EH (cell line): Measurements from ENCODE around the gene MLC1.
A peak's percentile ranks its signal among the peaks of the same experiment; 100 is the strongest.

Experiments used
- DNase-seq: peaks from one replicate; pipeline ENCODE4 v3.0.0-alpha.2; 2015; ENCODE audit warnings: low read depth

Gene MLC1

DNA sequence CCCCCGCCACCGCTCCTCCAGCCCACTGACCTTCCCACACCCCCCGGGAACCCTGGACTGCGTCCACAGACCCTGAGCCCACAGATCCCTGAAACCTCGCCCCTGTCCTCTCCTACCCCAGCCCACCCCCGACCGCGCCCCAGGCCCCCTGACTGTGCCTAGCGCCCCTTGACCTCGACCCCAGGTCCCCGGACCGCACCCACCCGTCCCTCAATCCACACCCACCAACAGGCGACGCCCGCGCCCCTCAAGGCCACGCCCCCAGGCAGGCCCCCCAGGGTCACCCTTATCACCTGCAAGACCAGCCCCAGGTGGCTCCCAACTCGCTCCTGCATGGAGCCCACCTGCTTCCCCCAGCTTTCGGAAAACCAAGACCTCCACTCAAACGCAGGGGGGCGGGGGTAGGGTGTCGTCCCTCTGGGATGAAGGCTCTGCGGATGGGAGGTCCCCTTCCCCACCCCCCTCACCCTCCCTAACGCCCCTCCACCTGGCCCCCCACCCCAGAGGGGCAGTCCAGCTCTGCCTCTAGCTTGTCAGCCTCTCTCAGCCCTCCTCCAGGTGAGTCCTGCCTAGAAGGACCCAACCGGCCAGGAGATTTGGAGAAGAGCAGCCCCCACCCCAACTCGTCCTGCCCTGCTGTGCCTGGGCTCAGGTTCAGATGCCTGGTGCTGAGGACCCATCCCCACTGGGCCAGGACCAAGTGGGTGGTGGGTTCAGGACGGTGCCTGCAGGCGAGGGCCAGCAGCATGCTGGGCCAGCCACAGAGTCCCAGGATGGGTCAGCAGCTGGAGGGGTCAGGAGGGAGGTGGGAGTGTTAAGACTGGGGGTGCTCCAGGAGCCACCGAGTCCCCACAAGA is 69.5 kb downstream of the MLC1 start:
- DNase-seq, result no peak

DNA sequence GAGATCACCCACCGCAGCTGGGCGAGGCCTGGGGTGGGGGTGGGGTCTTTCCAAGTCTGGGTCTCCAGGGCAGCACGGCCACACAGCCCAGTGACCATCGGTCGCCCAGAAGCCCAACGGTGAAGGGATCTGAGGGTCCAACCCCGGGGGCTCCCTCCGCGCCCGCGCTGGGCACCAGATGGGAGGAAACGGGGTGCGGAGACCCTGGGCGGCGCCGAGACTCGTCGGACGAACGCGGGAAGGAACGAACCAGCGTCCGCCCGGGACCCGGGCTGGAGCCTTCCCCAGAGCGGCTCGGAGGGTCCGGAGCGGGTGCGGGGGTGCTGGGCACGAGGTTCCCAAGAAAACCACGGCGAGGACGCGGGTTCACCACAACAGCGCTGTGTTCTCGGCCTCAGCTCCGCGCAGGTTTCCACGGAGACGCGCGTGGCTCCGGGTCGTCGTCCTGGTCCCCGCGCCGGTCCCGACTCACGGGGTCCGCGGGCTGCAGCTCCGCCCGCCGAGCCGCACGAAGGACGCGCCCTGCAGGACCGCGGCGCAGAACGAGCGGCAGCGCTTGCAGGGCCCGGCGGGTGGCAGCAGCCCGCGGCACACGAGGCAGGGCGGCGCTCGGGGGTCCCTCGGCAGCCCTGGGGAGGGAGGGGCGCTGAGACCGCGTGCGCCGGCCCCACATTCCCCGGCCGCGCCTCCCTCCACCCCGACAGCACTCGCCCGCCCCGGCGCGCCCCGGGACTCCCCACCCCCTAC is 70.4 kb downstream of the MLC1 start:
- no peak for DNase-seq

DNA sequence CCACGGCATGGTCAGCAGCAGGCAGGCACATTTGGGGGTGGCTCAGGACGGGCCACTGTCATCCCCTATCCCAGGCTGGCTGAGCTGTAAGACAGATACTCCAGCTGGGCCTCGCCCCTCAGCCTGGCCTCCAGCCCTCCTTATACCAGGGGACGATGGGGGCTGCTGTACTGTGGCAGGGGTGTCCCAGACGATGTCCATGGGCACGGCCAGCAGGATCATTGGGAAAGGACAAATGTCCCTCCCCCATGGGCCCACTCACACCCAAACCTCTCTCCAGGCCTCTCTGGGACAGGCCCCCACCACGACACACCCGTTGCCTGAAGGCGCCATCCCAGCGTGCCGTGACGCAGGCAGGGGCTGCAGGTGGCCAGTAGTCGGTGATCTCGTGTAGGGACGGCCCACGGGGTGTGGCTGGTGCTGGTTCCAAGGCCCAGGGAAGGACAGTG is 71.1 kb downstream of the MLC1 start:
- DNase-seq, result no peak

DNA sequence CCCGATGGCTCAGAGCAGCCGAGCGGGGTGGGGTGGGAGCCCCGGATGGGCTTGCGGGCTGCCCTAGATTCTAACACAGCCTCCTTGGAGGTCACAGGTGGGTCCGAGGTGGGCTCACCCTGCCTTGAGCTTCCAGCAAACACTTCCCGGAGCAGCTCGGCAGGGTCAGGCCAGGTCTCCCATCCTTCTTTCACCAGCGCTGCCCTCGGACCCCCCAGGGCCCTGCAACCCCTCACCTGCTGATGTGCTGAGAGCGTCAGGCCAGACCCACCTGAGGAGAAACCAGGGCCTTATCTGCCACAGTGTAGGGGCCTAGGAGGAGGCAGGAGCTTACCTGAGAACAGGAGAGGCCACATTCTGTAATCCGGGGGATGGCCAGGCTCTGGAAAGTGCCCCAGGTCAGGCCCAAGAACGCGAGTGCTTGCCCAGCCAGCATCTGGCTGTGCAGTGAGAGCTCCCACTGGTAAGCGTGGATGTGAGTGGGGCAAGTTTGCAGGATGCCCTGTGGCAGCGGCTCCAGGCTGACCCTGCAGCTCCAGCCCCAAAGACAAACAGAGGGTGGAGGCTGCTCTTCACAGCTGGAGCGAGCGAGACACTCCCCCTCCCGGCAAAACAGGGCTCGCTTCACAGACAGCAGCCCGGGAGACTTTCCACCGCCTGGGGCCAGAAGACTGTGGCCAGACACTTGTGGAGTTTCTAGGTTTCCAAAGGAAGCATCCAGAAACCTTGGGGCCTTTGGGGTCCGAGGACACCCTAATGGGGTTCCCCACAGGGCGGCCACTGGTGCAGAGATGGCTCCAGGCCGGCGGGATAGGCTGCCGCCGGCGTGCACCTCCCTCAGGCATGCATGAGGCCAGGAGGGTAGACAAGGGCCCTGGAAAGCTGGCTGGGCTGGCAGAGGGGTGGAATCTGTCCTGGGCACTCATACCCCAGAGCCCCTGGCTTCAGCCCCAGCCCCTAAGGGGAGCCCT is 72.7 kb downstream of the MLC1 start, which contains the start of gene IL17REL:
TSS of gene IL17REL (minus strand) at position 555 of the 971 bp plus-strand sequence. CDS start at position 436, 119 bp downstream.
- DNase-seq, result peak; percentile 34

DNA sequence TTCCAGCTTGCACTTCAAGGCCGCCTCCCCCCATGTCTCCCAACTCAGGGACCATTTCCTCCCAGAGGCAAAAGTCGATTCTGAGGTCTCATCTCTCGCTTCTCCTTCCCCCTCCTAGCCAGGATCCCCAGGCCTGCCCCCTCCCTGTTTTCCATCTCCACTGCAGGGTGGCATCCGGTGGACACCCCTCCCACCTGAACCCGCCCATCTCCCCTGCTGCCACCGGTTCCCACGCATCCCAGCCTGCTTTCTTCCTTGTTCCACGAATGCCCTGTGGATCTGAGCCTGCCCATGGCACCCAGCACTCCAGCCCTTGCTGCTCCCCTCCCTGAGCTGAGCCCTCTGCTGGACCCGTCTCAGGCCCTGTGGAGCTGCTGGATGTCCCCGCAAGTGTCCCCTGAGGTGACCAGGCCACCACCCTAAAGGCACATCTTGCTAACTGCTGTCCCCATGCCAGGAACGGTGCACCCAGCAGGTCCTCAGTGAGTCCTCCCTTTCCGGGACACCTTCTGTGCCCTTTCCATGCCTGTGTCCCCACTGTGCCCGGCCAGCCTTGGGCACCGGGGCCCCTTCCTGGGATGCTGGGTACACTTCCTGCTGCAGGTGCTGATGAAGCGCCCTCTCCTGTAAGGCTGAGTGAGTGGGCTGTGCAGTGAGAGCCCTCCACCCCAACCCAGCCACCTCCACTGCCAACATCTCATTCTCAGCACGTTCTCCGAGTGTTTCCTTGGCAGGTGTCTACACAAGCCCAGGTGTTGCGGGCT is 73.6 kb downstream of the MLC1 start:
- DNase-seq, result no peak

DNA sequence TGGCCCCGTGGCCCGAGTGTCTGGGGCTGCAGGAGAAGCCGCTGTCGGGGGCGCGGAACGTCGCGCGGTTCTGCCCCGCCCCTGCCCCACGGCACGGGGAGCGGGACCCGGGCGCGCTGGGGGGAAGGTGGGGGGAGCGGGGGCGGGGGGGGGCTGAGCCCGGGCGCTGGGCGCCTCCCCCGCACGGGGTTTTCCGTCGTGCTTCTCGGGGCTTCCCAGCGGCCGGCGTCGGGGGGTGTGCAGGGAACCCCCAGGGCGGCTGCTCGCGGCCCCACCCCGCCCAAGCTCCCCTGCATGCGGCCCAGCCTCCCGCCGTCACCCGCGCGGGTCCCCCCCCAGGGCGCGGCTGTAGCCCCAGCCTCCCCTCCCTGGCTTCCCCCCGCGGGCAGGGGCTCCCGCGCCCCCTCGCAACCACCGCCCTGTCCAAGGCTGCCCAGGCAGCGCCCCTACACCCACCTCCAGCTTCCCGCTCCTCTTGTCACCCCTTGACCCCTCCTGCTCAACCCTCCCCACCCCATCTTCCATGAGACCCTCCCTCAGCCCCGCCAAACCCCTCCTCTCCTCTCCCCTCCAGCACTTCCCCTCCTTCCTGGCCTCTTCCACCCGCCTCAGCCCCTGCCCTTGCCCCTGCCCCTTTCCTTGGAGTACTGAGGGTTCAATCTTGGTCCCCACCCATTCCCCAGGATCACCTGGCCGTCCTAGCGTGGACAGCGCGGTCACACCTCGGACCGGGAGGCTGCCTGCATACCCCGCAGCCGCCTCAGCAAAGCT is 74.4 kb downstream of the MLC1 start:
- DNase-seq, result no peak

DNA sequence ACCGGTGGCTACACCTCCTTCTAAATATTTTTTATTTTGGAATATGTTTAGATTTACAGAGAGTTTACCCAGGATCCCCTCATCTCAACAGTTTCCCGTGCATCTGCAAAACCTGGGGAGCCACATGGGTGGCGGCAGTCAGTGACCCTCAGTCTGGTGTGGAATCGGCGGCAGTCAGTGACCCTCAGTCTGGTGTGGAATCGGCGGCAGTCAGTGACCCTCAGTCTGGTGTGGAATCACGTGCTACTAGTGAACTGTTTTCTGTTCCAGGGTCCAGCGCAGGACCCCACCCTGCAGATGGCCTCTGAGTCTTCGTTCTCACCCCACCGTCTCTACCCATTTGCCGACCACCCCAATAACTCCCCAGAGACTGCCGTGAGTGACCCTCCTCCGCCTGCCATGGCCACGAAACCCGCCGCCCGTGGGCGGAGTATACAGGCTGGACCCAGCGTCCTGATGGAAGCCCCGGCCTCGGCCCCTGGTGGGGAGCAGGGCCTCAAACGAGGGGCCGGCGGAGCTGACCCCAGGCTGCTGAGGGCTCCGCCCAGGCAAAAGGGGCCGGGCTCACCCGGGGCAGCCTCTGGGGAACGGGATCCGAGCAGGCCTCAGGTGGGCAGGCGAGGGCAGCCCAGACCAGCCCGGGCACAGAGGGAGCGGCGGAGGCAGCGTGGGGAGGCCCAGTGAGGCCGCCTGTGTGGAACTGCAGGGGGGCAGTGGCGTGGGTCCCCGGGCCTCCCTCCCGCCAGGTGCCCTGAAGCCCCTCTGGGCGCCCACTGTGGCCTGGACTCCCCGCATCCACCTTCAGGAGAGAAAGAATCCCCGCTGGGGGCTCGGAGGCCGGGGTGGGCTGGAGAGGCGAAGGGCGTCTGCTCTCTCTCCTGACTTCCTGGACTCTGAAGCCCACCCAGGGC is 75.2 kb downstream of the MLC1 start:
- no peak for DNase-seq
